HCT116 (cell line): ENCODE measurements around the gene AP3D1. TPM values are rescaled to one million over a fixed set of nuclear protein-coding genes. Genes with fewer than 3 reads are reported as not detected.

Experiments
- ATAC-seq: fragments of 200-7000 bp; cut with Tn5 transposase; 2 replicates; pipeline ENCODE4 v1.9.1; 2020; ENCODE audit warnings: mild to moderate bottlenecking, moderate library complexity
- BruUV-seq: library from RNA; stranded (reverse); fragments of 400-500 nt; replicated peaks from 2 replicates; lab custom pipeline; 2021; lab: Mats Ljungman, UMichigan
- CTCF ChIA-PET: fragments of 300-600 bp; sonication (Branson Sonifier 250); formaldehyde crosslinking; loops from one replicate; lab custom pipeline; 2021; ENCODE audit warnings: antibody characterized with exemption; lab: Charles Lee
- POLR2A ChIA-PET: fragments of 300-600, 350-600 bp; sonication (Branson Sonifier 250); formaldehyde crosslinking; loops from one replicate; lab custom pipeline; 2021; ENCODE audit warnings: antibody characterized with exemption; lab: Charles Lee
- RAD21 ChIA-PET, 2 experiments: fragments of 300-600 bp; sonication (Branson Sonifier 250); formaldehyde crosslinking; loops; one replicate each; lab custom pipeline; 2023; ENCODE audit warnings: low total read pairs in 2 of 2; ENCODE audit not compliant: uncharacterized antibody in 2 of 2, unreplicated experiment in 2 of 2, low non-redundant PET in 1 of 2; lab: Charles Lee
- DNase-seq: peaks from one replicate; pipeline ENCODE4 v3.0.0-alpha.2; 2010; ENCODE audit warnings: low read depth, low spot score
- H2AFZ ChIP-seq: fragments of 200-600 bp; shearing (Covaris generic), sonication (generic); 2 replicates; pipeline ENCODE4 v1.6.1; 2017; ENCODE audit warnings: low read depth, mixed run types, mixed read lengths, antibody characterized with exemption, low read length; ENCODE audit not compliant: poor library complexity, severe bottlenecking
- H3K27ac ChIP-seq: 2 replicates; pipeline ENCODE4 v1.5.1; 2012; ENCODE audit warnings: low read depth, low read length
- H3K27me3 ChIP-seq: fragments of 200-600 bp; sonication (generic); 2 replicates; pipeline ENCODE4 v1.6.1; 2016; ENCODE audit warnings: mixed run types, low read length, mixed read lengths; ENCODE audit not compliant: insufficient read depth
- H3K36me3 ChIP-seq, 2 experiments: fragments of 200-500 bp in 1 of 2; fragments of 200-600 bp in 1 of 2; sonication (Bioruptor generic) in 1 of 2; sonication (generic) in 1 of 2; 2 replicates each; pipeline versions ENCODE4 v1.5.1 to v1.6.1; 2014 to 2016; ENCODE audit warnings: low read length in 2 of 2, inconsistent platforms in 1 of 2, mixed read lengths in 1 of 2, mixed run types in 1 of 2; ENCODE audit not compliant: insufficient read depth in 2 of 2, control insufficient read depth in 1 of 2
- H3K4me1 ChIP-seq, 2 experiments: fragments of 200-600 bp in 1 of 2; sonication (generic) in 1 of 2; 2 replicates each; pipeline versions ENCODE4 v1.5.1 to v1.6.1; 2012 to 2017; ENCODE audit warnings: low read length in 2 of 2, inconsistent platforms in 1 of 2, mild to moderate bottlenecking in 1 of 2, mixed read lengths in 1 of 2, mixed run types in 1 of 2, moderate library complexity in 1 of 2; ENCODE audit not compliant: insufficient read depth in 2 of 2, control insufficient read depth in 1 of 2
- H3K4me2 ChIP-seq: fragments of 200-600 bp; sonication (generic); 2 replicates; pipeline ENCODE4 v1.6.1; 2017; ENCODE audit warnings: mixed run types, low read length, mixed read lengths
- H3K4me3 ChIP-seq, 2 experiments: fragments of 200-600 bp in 1 of 2; sonication (generic) in 1 of 2; replicated peaks in 1 of 2; 2 replicates each; pipeline ENCODE4 v1.5.1; 2011 to 2016; ENCODE audit warnings: low read length in 2 of 2, control low read depth in 1 of 2, low read depth in 1 of 2, mild to moderate bottlenecking in 1 of 2, mixed read lengths in 1 of 2, mixed run types in 1 of 2
- H3K79me2 ChIP-seq: fragments of 200-600 bp; sonication (generic); 2 replicates; pipeline ENCODE4 v1.6.1; 2017; ENCODE audit warnings: mild to moderate bottlenecking, mixed run types, low read length, moderate library complexity, mixed read lengths; ENCODE audit not compliant: insufficient read depth
- H3K9ac ChIP-seq: fragments of 200-600 bp; sonication (generic); 2 replicates; pipeline ENCODE4 v1.6.1; 2016; ENCODE audit warnings: low read length, mixed read lengths
- H3K9me2 ChIP-seq: fragments of 200-600 bp; sonication (generic), shearing (Covaris generic); 2 replicates; pipeline ENCODE4 v1.6.1; 2017; ENCODE audit warnings: mixed run types, mild to moderate bottlenecking, moderate library complexity; ENCODE audit not compliant: insufficient read depth
- H3K9me3 ChIP-seq, 2 experiments: fragments of 200-500 bp in 1 of 2; fragments of 200-600 bp in 1 of 2; sonication (Bioruptor generic) in 1 of 2; sonication (generic) in 1 of 2; 2 replicates each; pipeline ENCODE4 v1.6.1; 2014 to 2017; ENCODE audit warnings: low read length in 2 of 2, mixed read lengths in 2 of 2, inconsistent platforms in 1 of 2, low read depth in 1 of 2, mild to moderate bottlenecking in 1 of 2, mixed run types in 1 of 2, moderate library complexity in 1 of 2; ENCODE audit not compliant: control insufficient read depth in 1 of 2, insufficient read depth in 1 of 2
- H4K20me1 ChIP-seq: fragments of 200-600 bp; sonication (generic), shearing (Covaris generic); 2 replicates; pipeline ENCODE4 v1.6.1; 2017; ENCODE audit warnings: mixed run types, mild to moderate bottlenecking, moderate library complexity; ENCODE audit not compliant: insufficient read depth
- CBX3 ChIP-seq: IDR thresholded peaks from 2 replicates; pipeline ENCODE4 v1.6.1; 2012; ENCODE audit warnings: low read depth
- EZH2phosphoT487 ChIP-seq: fragments of 200-600 bp; IDR thresholded peaks from 2 replicates; pipeline ENCODE4 v1.6.1; 2018; ENCODE audit warnings: antibody characterized with exemption, borderline replicate concordance
- FOSL1 ChIP-seq: IDR thresholded peaks from 2 replicates; pipeline ENCODE4 v1.6.1; 2012; ENCODE audit warnings: low read depth
- JUND ChIP-seq: IDR thresholded peaks from 2 replicates; pipeline ENCODE4 v1.6.1; 2012
- POLR2A ChIP-seq: IDR thresholded peaks from 2 replicates; pipeline ENCODE4 v1.7.0; 2011; ENCODE audit warnings: borderline replicate concordance; ENCODE audit not compliant: insufficient read depth, insufficient read length; ENCODE audit errors: extremely low read depth
- POLR2AphosphoS5 ChIP-seq: IDR thresholded peaks from 2 replicates; pipeline ENCODE4 v1.6.1; 2011; ENCODE audit warnings: mild to moderate bottlenecking, low read depth, low read length, moderate library complexity
- SP1 ChIP-seq: IDR thresholded peaks from 2 replicates; pipeline ENCODE4 v1.6.1; 2012; ENCODE audit warnings: low read depth
- SRF ChIP-seq: IDR thresholded peaks from 2 replicates; pipeline ENCODE4 v1.6.1; 2012; ENCODE audit warnings: low read depth
- intact Hi-C: fragments of 100-400 bp; cut with micrococcal nuclease; formaldehyde crosslinking; loops from 2 replicates; pipeline ENCODE4 v1.10.0; 2022
- total RNA-seq: library from RNA; stranded (reverse); gene quantifications from one replicate; pipeline ENCODE4 v1.2.1, GENCODE V29; 2021; ENCODE audit not compliant: unreplicated experiment
- TF ChIP-seq, protein P1 (sequence below): IDR thresholded peaks from 2 replicates; pipeline ENCODE4 v1.6.1; 2012
- TF ChIP-seq, protein P2 (sequence below): IDR thresholded peaks from 2 replicates; pipeline ENCODE4 v1.6.1; 2011; ENCODE audit warnings: mild to moderate bottlenecking, low read length, moderate library complexity; ENCODE audit not compliant: insufficient replicate concordance; ENCODE audit errors: extremely low read depth
- TF ChIP-seq, protein P3 (sequence below), 3 experiments: fragments of 200-600 bp in 1 of 3; sonication (generic) in 1 of 3; IDR thresholded peaks in 2 of 3; conservative IDR thresholded peaks in 1 of 3; 2 replicates each; pipeline ENCODE4 v1.5.1; 2012 to 2017; ENCODE audit warnings: low read depth in 2 of 3, low read length in 2 of 3, antibody characterized with exemption in 1 of 3, borderline replicate concordance in 1 of 3, control low read depth in 1 of 3, mild to moderate bottlenecking in 1 of 3, mixed read lengths in 1 of 3, mixed run types in 1 of 3, moderate library complexity in 1 of 3; ENCODE audit not compliant: insufficient read depth in 1 of 3

The AP3D1 gene
- total RNA-seq, 1 experiment from 2014 or later, result 137 TPM

DNA sequence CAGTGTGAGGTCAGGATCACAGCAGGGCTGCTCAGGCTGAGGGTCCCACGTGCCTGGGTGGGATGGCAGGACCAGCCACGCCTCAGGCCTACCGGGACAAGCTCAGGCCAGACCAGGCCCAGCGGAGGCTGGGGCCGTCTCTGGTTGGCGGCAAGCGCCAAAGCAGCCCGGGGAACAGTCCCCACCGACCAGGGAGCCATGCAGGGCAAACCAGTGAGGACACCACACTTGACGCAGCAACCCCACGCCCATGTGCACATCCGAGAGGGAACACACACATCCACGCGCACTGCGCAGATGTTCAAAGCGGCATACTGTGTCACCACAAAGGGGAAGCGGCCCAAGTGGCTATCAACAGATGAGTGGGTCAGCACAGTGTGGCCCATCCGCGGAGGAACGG lies 39.5 kb downstream of the AP3D1 start:
- intact Hi-C loops, result no loop called here
- H3K4me2 ChIP-seq, result no peak overlapping the region
- no peaks in the 10 kb centered on the region for H3K4me1 ChIP-seq
- no peak overlapping the region for H2AFZ ChIP-seq
- no peaks in the 10 kb centered on the region for H3K79me2 ChIP-seq
- ATAC-seq, result no peak
- no peaks in the 10 kb centered on the region for H3K9me2 ChIP-seq
- H3K9me3 ChIP-seq, result no peaks in the 10 kb centered on the region
- H3K9ac ChIP-seq, result no peak overlapping the region
- BruUV-seq, result no TSS peak
- H4K20me1 ChIP-seq, result no peaks in the 10 kb centered on the region
- peaks cover 39 to 43% of the 10 kb centered on the region in 2 experiments; a peak in 3 of 4 replicates for H3K36me3 ChIP-seq
- CTCF ChIA-PET, result no interaction called here
- DNase-seq, result no peak
- POLR2A ChIA-PET, result no interaction called here
- no peaks in the 10 kb centered on the region for H3K27me3 ChIP-seq
- no peak overlapping the region for H3K27ac ChIP-seq
- RAD21 ChIA-PET, result no interaction called here
- TF ChIP-seq, protein P1, sequence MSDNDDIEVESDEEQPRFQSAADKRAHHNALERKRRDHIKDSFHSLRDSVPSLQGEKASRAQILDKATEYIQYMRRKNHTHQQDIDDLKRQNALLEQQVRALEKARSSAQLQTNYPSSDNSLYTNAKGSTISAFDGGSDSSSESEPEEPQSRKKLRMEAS, result no peak
- TF ChIP-seq SP1 (no peak), JUND (no peak), POLR2A (no peak), SRF (no peak), POLR2AphosphoS5 (no peak), FOSL1 (no peak), CBX3 (no peak), EZH2phosphoT487 (no peak)
- TF ChIP-seq, protein P2, sequence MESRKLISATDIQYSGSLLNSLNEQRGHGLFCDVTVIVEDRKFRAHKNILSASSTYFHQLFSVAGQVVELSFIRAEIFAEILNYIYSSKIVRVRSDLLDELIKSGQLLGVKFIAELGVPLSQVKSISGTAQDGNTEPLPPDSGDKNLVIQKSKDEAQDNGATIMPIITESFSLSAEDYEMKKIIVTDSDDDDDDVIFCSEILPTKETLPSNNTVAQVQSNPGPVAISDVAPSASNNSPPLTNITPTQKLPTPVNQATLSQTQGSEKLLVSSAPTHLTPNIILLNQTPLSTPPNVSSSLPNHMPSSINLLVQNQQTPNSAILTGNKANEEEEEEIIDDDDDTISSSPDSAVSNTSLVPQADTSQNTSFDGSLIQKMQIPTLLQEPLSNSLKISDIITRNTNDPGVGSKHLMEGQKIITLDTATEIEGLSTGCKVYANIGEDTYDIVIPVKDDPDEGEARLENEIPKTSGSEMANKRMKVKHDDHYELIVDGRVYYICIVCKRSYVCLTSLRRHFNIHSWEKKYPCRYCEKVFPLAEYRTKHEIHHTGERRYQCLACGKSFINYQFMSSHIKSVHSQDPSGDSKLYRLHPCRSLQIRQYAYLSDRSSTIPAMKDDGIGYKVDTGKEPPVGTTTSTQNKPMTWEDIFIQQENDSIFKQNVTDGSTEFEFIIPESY, result no peak
- TF ChIP-seq, protein P3, sequence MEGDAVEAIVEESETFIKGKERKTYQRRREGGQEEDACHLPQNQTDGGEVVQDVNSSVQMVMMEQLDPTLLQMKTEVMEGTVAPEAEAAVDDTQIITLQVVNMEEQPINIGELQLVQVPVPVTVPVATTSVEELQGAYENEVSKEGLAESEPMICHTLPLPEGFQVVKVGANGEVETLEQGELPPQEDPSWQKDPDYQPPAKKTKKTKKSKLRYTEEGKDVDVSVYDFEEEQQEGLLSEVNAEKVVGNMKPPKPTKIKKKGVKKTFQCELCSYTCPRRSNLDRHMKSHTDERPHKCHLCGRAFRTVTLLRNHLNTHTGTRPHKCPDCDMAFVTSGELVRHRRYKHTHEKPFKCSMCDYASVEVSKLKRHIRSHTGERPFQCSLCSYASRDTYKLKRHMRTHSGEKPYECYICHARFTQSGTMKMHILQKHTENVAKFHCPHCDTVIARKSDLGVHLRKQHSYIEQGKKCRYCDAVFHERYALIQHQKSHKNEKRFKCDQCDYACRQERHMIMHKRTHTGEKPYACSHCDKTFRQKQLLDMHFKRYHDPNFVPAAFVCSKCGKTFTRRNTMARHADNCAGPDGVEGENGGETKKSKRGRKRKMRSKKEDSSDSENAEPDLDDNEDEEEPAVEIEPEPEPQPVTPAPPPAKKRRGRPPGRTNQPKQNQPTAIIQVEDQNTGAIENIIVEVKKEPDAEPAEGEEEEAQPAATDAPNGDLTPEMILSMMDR (IDR thresholded peaks at IDR 0.05 in 2 of 3, conservative IDR thresholded peaks at IDR 0.05 in 1 of 3; ENCODE audit: borderline replicate concordance in 1 of 3, insufficient read depth in 1 of 3, low read depth in 2 of 3, low read length in 2 of 3), result no peak
- TF ChIP-seq, all 23 proteins: peak for 0
- no peak overlapping the region for H3K4me3 ChIP-seq
